IPS DF 19.7 (cell line): ENCODE results near the gene NEAT1.
"Not testable (repeated sequence)": the region's sequence is repeated elsewhere in the genome, so short reads cannot be mapped to it uniquely, and the experiment has no call there.

Experiments
- DNase-seq: peaks from one replicate; pipeline ENCODE4 v3.0.0-alpha.2; 2013; ENCODE audit warnings: low read depth, low spot score

The NEAT1 gene

GRCh38 chr11:65404638-65405339 lies 17.8 kb upstream of the NEAT1 start:
- no peak for DNase-seq

- no peak for DNase-seq
These were observed 11.5 kb upstream of the NEAT1 start for GRCh38 chr11:65410936-65411680.

GRCh38 chr11:65411681-65412070 lies 10.9 kb upstream of the NEAT1 start:
- no peak for DNase-seq

- no peak for DNase-seq
These were observed 10.1 kb upstream of the NEAT1 start for GRCh38 chr11:65412271-65413076.

- DNase-seq: not testable (repeated sequence)
These were observed 9.4 kb upstream of the NEAT1 start for GRCh38 chr11:65413077-65413664.

GRCh38 chr11:65414776-65415498 lies 7.7 kb upstream of the NEAT1 start:
- DNase-seq: no peak

GRCh38 chr11:65415499-65416340 lies 6.9 kb upstream of the NEAT1 start:
- DNase-seq: no peak

GRCh38 chr11:65416341-65416824 lies 6.2 kb upstream of the NEAT1 start:
- DNase-seq: no peak

- no peak for DNase-seq
These were observed 5.5 kb upstream of the NEAT1 start for GRCh38 chr11:65416841-65417701.

- DNase-seq: no peak
These were observed 4.7 kb upstream of the NEAT1 start for GRCh38 chr11:65417702-65418430.

GRCh38 chr11:65418431-65418680 lies 4.2 kb upstream of the NEAT1 start:
- no peak for DNase-seq

- peak; percentile 65 for DNase-seq
These were observed 3.7 kb upstream of the NEAT1 start for GRCh38 chr11:65418681-65419459.

- DNase-seq: no peak
These were observed 3.2 kb upstream of the NEAT1 start for GRCh38 chr11:65419460-65419771.

- no peak for DNase-seq
These were observed 2.7 kb upstream of the NEAT1 start for GRCh38 chr11:65419772-65420481.

- DNase-seq: no peak
These were observed 2.1 kb upstream of the NEAT1 start for GRCh38 chr11:65420506-65420905.

GRCh38 chr11:65420979-65421793 lies 1.4 kb upstream of the NEAT1 start:
- DNase-seq: no peak
